Measurements from ENCODE around the gene CDA.

GRCh38 chr1:20618550-20618949, 29.7 kb downstream of the CDA start:
- TF ChIP-seq CTCF (IDR thresholded peaks at IDR 0.05), result no peak
- TF ChIP-seq POLR2A (IDR thresholded peaks at IDR 0.05), result no peak
